H1 (cell line): ENCODE results near the gene SPATA32. TPM values are rescaled to one million over a fixed set of nuclear protein-coding genes. Genes with fewer than 3 reads are reported as not detected.

Experiments used
- CHD7 ChIP-seq: fragments of 300-600 bp; sonication (generic); IDR thresholded peaks from 2 replicates; pipeline ENCODE4 v1.7.1; 2012; ENCODE audit warnings: low read length, moderate library complexity, mild to moderate bottlenecking, inconsistent platforms; ENCODE audit not compliant: insufficient replicate concordance
- GTF2F1 ChIP-seq: IDR thresholded peaks from 2 replicates; pipeline ENCODE4 v1.6.1; 2012; ENCODE audit warnings: low read depth, low read length, improper control_type of control experiment, borderline replicate concordance
- HDAC2 ChIP-seq, 2 experiments: fragments of 300-600 bp in 1 of 2; sonication (generic) in 1 of 2; IDR thresholded peaks; 2 replicates each; pipeline ENCODE4 v1.6.1; 2011 to 2012; ENCODE audit warnings: low read depth in 2 of 2, low read length in 2 of 2, mild to moderate bottlenecking in 2 of 2, moderate library complexity in 2 of 2, borderline replicate concordance in 1 of 2, inconsistent platforms in 1 of 2
- PHF8 ChIP-seq: fragments of 200-600 bp; sonication (generic); conservative IDR thresholded peaks from 2 replicates; pipeline ENCODE4 v1.7.1; 2012; ENCODE audit warnings: low read depth, mild to moderate bottlenecking, inconsistent platforms, low read length, moderate library complexity
- POU5F1 ChIP-seq: IDR thresholded peaks from 2 replicates; pipeline ENCODE4 v1.6.1; 2011; ENCODE audit warnings: low read depth, mild to moderate bottlenecking, low read length, moderate library complexity
- USF2 ChIP-seq: IDR thresholded peaks from 2 replicates; pipeline ENCODE4 v1.6.1; 2011; ENCODE audit warnings: low read length, improper control_type of control experiment
- polyA plus RNA-seq, 7 experiments: library from polyadenylated mRNA; depleted of rRNA in 3 of 7; stranded (reverse) in 5 of 7; unstranded in 2 of 7; fragments of >200 nt in 5 of 7; fragments of 200-250 nt in 2 of 7; gene quantifications; 1 replicate in 5 of 7; 2 replicates in 1 of 7; 4 replicates in 1 of 7; pipeline versions ENCODE4 v1.2.1 to v1.2.3, GENCODE V29; 2011 to 2013; ENCODE audit warnings: missing spikeins in 2 of 7, mixed read lengths in 2 of 7
- total RNA-seq: library from RNA; stranded (reverse); fragmentation: NEBNext Ultra II Directional; extraction: Animal tissue kit (Norgen Biotek cat#: 25700); gene quantifications from 2 replicates; pipeline ENCODE4 v1.2.1, GENCODE V29; 2021

The SPATA32 gene
- total and polyA plus RNA-seq, 2 of the 8 experiments (the other 6 are each of a cell fraction or from before 2014, with no cell fraction given): 0.24 TPM; not detected in 1

- TF ChIP-seq CHD7 (no peak), USF2 (no peak), GTF2F1 (no peak), PHF8 (no peak), HDAC2 (IDR thresholded peaks at IDR 0.05; ENCODE audit: borderline replicate concordance in 1 of 2, low read depth in 2 of 2, low read length in 2 of 2) (no peak), POU5F1 (no peak)
These were observed 5.7 kb upstream of the SPATA32 start (continued) for GRCh38 chr17:45267436-45268055.
